ENCODE results near the gene DNM3. TPM values are rescaled to one million over a fixed set of nuclear protein-coding genes. Genes with fewer than 3 reads are reported as not detected.

Gene DNM3
- total RNA-seq, 4 donors from 2014 or later = 2.7 to 4.5 (median 4.0) TPM

DNA sequence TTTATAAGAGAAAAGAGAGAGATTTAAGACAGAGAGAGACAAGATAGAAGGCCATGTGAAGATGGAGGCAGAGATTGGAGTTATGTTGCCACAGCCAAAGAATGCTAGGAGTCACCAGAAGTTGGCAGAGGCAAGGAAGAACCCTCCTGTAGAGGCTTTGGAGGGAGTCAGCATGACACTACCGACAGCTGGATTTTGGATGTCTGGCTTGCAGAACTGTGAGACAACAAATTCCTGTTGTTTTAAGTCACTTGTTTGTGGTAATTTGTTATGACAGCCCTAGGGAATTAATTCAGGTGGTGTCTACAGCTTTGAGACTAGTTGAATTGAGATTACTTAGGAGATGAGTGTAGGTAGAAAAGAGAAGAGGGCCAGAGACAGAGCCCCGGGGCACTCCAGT lies 158.5 kb downstream of the DNM3 start:
- intact Hi-C loops (cut with DNase I; ENCODE audit: low total_unique reads) = no loop called here
- WGBS, 2 donors = 52 to 73% methylated on average over 2 of the region's 2 CpGs
- DNase-seq (ENCODE audit: low spot score in 2 of 2) = no peak
- no peak overlapping the region for H3K4me3 ChIP-seq (ENCODE audit: low read depth, poor library complexity, severe bottlenecking)
- TF ChIP-seq POLR2A (IDR thresholded peaks at IDR 0.05) = no peak
- TF ChIP-seq, protein P1, sequence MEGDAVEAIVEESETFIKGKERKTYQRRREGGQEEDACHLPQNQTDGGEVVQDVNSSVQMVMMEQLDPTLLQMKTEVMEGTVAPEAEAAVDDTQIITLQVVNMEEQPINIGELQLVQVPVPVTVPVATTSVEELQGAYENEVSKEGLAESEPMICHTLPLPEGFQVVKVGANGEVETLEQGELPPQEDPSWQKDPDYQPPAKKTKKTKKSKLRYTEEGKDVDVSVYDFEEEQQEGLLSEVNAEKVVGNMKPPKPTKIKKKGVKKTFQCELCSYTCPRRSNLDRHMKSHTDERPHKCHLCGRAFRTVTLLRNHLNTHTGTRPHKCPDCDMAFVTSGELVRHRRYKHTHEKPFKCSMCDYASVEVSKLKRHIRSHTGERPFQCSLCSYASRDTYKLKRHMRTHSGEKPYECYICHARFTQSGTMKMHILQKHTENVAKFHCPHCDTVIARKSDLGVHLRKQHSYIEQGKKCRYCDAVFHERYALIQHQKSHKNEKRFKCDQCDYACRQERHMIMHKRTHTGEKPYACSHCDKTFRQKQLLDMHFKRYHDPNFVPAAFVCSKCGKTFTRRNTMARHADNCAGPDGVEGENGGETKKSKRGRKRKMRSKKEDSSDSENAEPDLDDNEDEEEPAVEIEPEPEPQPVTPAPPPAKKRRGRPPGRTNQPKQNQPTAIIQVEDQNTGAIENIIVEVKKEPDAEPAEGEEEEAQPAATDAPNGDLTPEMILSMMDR (IDR thresholded peaks at IDR 0.05) = no peak

- DNase-seq (ENCODE audit: low spot score in 2 of 2) = no peak
- WGBS, 2 donors = 82 to 89% methylated on average over 3 of the region's 3 CpGs
- intact Hi-C loops (cut with DNase I; ENCODE audit: low total_unique reads) = no loop called here
- TF ChIP-seq, protein P1 (IDR thresholded peaks at IDR 0.05) = no peak
- TF ChIP-seq POLR2A (IDR thresholded peaks at IDR 0.05) = no peak
- no peak overlapping the region for H3K4me3 ChIP-seq (ENCODE audit: low read depth, poor library complexity, severe bottlenecking)
Observed at GRCh38 chr1:172001288-172001687, 160.0 kb downstream of the DNM3 start.

GRCh38 chr1:172002725-172003345 lies 161.5 kb downstream of the DNM3 start:
- DNase-seq (ENCODE audit: low spot score in 2 of 2) = no peak
- no peak overlapping the region for H3K4me3 ChIP-seq (ENCODE audit: low read depth, poor library complexity, severe bottlenecking)
- intact Hi-C loops (cut with DNase I; ENCODE audit: low total_unique reads) = no loop called here
- 5 to 6% methylated on average over 3 of the region's 3 CpGs for WGBS, 2 donors
- TF ChIP-seq, protein P1 (IDR thresholded peaks at IDR 0.05) = no peak
- TF ChIP-seq POLR2A (IDR thresholded peaks at IDR 0.05) = no peak

- TF ChIP-seq POLR2A (IDR thresholded peaks at IDR 0.05) = no peak
- TF ChIP-seq, protein P1 (IDR thresholded peaks at IDR 0.05) = no peak
- intact Hi-C loops (cut with DNase I; ENCODE audit: low total_unique reads) = no loop called here
- WGBS, 2 donors = 88 to 90% methylated on average over 3 of the region's 3 CpGs
Observed at GRCh38 chr1:172003766-172004530, 162.7 kb downstream of the DNM3 start.

GRCh38 chr1:172004671-172005070 lies 163.4 kb downstream of the DNM3 start:
- no peak for DNase-seq (ENCODE audit: low spot score in 2 of 2)
- intact Hi-C loops (cut with DNase I; ENCODE audit: low total_unique reads) = no loop called here
- no peak overlapping the region for H3K4me3 ChIP-seq (ENCODE audit: low read depth, poor library complexity, severe bottlenecking)
- no peak for TF ChIP-seq POLR2A (IDR thresholded peaks at IDR 0.05)
- TF ChIP-seq, protein P1 (IDR thresholded peaks at IDR 0.05) = no peak

More at GRCh38 chr1:172003766-172004530, 162.7 kb downstream of the DNM3 start:
- DNase-seq (ENCODE audit: low spot score in 2 of 2) = no peak
- H3K4me3 ChIP-seq (ENCODE audit: low read depth, poor library complexity, severe bottlenecking) = no peak overlapping the region

Measured in lower leg skin (tissue), 4 donors.